ENCODE results near the gene CDH4. TPM values are rescaled to one million over a fixed set of nuclear protein-coding genes. Genes with fewer than 3 reads are reported as not detected.
A peak's percentile ranks its signal among the peaks of the same experiment; 100 is the strongest.

CDH4 gene
- total RNA-seq, 1 donor from 2014 or later, result 0.99 TPM

- DNase-seq (ENCODE audit: low spot score), result no peak
- no peak overlapping the region for H3K27ac Mint-ChIP-seq (ENCODE audit: unreplicated experiment)
- H3K9me3 Mint-ChIP-seq (ENCODE audit: low read depth), result peaks cover 3% of the 10 kb centered on the region
- H3K36me3 Mint-ChIP-seq (ENCODE audit: low read depth), result no peaks in the 10 kb centered on the region
- H3K27me3 Mint-ChIP-seq (ENCODE audit: low read depth), result no peaks in the 10 kb centered on the region
- no peak overlapping the region for H3K4me3 Mint-ChIP-seq (ENCODE audit: unreplicated experiment)
- no peaks in the 10 kb centered on the region for H3K4me1 Mint-ChIP-seq (ENCODE audit: low read depth)
- TF ChIP-seq, protein P1, sequence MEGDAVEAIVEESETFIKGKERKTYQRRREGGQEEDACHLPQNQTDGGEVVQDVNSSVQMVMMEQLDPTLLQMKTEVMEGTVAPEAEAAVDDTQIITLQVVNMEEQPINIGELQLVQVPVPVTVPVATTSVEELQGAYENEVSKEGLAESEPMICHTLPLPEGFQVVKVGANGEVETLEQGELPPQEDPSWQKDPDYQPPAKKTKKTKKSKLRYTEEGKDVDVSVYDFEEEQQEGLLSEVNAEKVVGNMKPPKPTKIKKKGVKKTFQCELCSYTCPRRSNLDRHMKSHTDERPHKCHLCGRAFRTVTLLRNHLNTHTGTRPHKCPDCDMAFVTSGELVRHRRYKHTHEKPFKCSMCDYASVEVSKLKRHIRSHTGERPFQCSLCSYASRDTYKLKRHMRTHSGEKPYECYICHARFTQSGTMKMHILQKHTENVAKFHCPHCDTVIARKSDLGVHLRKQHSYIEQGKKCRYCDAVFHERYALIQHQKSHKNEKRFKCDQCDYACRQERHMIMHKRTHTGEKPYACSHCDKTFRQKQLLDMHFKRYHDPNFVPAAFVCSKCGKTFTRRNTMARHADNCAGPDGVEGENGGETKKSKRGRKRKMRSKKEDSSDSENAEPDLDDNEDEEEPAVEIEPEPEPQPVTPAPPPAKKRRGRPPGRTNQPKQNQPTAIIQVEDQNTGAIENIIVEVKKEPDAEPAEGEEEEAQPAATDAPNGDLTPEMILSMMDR (IDR thresholded peaks at IDR 0.05), result no peak
Observed at GRCh38 chr20:61414455-61414991, 162.5 kb downstream of the CDH4 start.

DNA sequence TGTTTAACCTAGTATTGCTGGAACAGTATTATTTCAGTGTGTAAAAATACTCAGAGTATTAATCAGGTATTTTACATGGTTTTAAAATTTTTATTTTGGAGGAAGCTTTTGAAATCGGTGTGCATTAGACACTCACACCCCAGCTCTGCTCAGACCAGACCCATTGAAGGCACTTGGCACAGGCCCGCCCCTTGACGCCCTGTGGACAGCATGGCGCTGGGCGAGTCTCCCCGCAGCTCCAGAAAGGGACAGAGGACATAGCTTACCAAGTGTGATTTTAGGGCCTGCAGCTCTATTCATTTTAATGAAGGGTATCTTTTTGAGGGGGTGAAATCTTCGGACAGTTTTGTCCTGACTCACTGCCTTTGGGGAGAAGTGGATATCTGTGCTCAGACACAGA, 164.5 kb downstream of the CDH4 start:
- H3K27ac Mint-ChIP-seq (ENCODE audit: unreplicated experiment), result no peak overlapping the region
- DNase-seq (ENCODE audit: low spot score), result peak; percentile 68
- H3K36me3 Mint-ChIP-seq (ENCODE audit: low read depth), result no peaks in the 10 kb centered on the region
- H3K4me3 Mint-ChIP-seq (ENCODE audit: unreplicated experiment), result no peak overlapping the region
- peaks cover 7% of the 10 kb centered on the region for H3K9me3 Mint-ChIP-seq (ENCODE audit: low read depth)
- no peaks in the 10 kb centered on the region for H3K4me1 Mint-ChIP-seq (ENCODE audit: low read depth)
- H3K27me3 Mint-ChIP-seq (ENCODE audit: low read depth), result no peaks in the 10 kb centered on the region
- TF ChIP-seq, protein P1 (IDR thresholded peaks at IDR 0.05), result no peak

DNA sequence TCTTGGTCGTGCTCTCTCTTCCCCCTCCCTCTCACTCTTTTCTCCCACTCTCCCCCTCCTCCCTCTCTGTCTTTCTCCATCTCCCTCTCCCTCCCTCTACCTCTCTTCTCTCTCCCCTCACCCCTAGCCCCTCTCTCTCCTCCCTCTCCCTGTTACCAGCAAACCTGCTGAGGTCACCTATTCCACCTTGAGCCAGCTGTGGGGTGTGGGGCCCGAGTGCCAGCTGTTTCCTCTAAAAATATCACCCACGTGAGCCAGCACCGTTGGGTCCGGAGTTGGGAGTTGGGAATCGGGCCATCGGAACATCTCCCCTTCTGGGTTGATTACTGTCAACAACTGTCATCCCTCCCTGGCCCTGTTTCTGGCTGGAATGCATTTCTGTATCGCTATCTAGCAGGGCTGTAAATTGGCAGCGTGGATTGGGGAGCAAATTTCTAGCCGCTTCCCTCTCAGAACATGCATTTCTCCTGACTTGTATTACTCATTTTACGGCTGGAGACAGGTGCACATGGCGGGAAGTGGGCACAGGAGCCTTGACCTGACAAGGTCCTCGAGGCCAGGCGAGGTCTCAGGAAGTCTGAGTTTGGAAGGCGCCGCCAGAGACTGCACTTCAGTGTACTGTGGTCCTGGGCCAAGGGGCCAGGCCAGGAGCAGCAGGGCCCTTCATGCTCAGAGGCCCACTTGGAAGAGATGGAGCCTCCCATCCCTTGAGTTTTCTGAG, 165.3 kb downstream of the CDH4 start:
- peaks cover 7% of the 10 kb centered on the region for H3K9me3 Mint-ChIP-seq (ENCODE audit: low read depth)
- H3K27me3 Mint-ChIP-seq (ENCODE audit: low read depth), result no peaks in the 10 kb centered on the region
- no peaks in the 10 kb centered on the region for H3K4me1 Mint-ChIP-seq (ENCODE audit: low read depth)
- H3K27ac Mint-ChIP-seq (ENCODE audit: unreplicated experiment), result no peak overlapping the region
- DNase-seq (ENCODE audit: low spot score), result peak; percentile 48
- no peaks in the 10 kb centered on the region for H3K36me3 Mint-ChIP-seq (ENCODE audit: low read depth)
- no peak overlapping the region for H3K4me3 Mint-ChIP-seq (ENCODE audit: unreplicated experiment)
- TF ChIP-seq, protein P1 (IDR thresholded peaks at IDR 0.05), result no peak

- TF ChIP-seq, protein P1 (IDR thresholded peaks at IDR 0.05), result no peak
- DNase-seq (ENCODE audit: low spot score), result peak; percentile 61
- Mint-ChIP-seq H3K36me3 (ENCODE audit: low read depth) (no peaks in the 10 kb centered on the region), H3K4me3 (ENCODE audit: unreplicated experiment) (no peak overlapping the region), H3K4me1 (ENCODE audit: low read depth) (no peaks in the 10 kb centered on the region), H3K27ac (ENCODE audit: unreplicated experiment) (no peak overlapping the region), H3K9me3 (ENCODE audit: low read depth) (peaks cover 4% of the 10 kb centered on the region), H3K27me3 (ENCODE audit: low read depth) (no peaks in the 10 kb centered on the region)
Observed at GRCh38 chr20:61419010-61419409, 166.9 kb downstream of the CDH4 start.

- Mint-ChIP-seq H3K9me3 (ENCODE audit: low read depth) (peaks cover 4% of the 10 kb centered on the region), H3K27me3 (ENCODE audit: low read depth) (no peaks in the 10 kb centered on the region), H3K4me3 (ENCODE audit: unreplicated experiment) (no peak overlapping the region), H3K27ac (ENCODE audit: unreplicated experiment) (no peak overlapping the region), H3K36me3 (ENCODE audit: low read depth) (no peaks in the 10 kb centered on the region), H3K4me1 (ENCODE audit: low read depth) (no peaks in the 10 kb centered on the region)
- TF ChIP-seq, protein P1 (IDR thresholded peaks at IDR 0.05), result no peak
- no peak for DNase-seq (ENCODE audit: low spot score)
Observed at GRCh38 chr20:61419501-61419900, 167.4 kb downstream of the CDH4 start.
